Stimulated activated CD8-positive, alpha-beta memory T cell treated with anti-CD3 and anti-CD28 coated beads, Interleukin-15, amount 100 ng/mL, for 48 hours (primary cell): ENCODE results near the gene PDCD1LG2.

ENCODE experiments used
- DNase-seq, 2 donors: peaks; one replicate each; pipeline ENCODE4 v3.0.0-alpha.2; 2020; ENCODE audit warnings: low read depth in 2 of 2

PDCD1LG2 gene

DNA sequence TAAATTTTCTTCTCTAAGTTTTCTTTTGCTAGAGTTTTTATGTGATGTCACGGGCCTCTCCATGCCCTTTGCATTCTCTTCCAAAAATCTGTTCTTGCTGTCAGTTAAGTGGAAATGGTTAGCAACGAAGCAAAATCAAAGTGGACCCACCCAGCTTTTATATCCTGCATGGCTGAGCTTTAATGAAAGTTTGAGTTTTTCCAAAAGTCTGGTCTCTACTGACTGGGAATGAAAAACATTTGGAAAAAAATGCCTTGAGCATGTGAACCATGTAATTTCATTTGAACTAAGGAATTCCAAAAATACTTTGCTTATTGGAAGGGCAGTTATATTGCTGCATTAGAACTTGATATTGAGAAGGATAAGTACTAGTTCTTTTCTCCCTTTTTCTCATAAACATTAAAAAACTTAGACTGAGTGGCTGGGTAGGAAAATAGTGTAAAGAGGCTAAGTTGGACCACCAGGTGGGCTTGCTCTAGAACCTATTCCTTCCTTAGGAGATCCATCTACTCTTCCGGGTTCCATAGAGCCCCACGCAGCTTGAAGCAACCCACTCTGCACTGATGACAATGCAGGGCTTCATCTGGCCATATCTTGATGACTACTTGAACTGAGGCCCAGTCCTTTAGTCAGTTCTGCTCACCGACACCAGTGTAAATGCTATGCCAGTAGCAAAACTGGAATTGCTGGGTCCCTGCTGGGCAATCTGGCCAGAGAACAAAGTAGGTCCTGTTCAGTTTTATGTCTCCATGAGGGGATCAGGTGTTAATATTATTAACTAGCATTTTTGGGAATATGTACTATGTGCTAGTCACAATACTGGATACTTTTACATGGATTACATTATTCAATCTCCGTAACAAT is 101.2 kb downstream of the PDCD1LG2 start:
- DNase-seq = no peak

GRCh38 chr9:5612185-5612530 is 101.8 kb downstream of the PDCD1LG2 start:
- DNase-seq = no peak

GRCh38 chr9:5614192-5614591 is 103.9 kb downstream of the PDCD1LG2 start:
- no peak for DNase-seq

GRCh38 chr9:5614985-5615384 is 104.7 kb downstream of the PDCD1LG2 start:
- DNase-seq = no peak

- DNase-seq = no peak
Observed at GRCh38 chr9:5617749-5618148, 107.4 kb downstream of the PDCD1LG2 start.

- no peak for DNase-seq
Observed at GRCh38 chr9:5620494-5620893, 110.2 kb downstream of the PDCD1LG2 start.
